ENCODE results near the gene NUDT8.

NUDT8 gene

GRCh38 chr11:67586568-67587250 lies 43.0 kb downstream of the NUDT8 start:
- DNase-seq = no peak

- DNase-seq = no peak
Measured at GRCh38 chr11:67585911-67586310, 43.8 kb downstream of the NUDT8 start.

- DNase-seq = no peak
Measured at GRCh38 chr11:67584881-67585873, 44.6 kb downstream of the NUDT8 start.

GRCh38 chr11:67584205-67584880 lies 45.4 kb downstream of the NUDT8 start:
- DNase-seq = peak; percentile 46

- peak; percentile 83 for DNase-seq
Measured at GRCh38 chr11:67583247-67584204, 46.2 kb downstream of the NUDT8 start, which contains the start of gene GSTP1. Gene GSTP1 (plus strand): TSS chr11:67583812. CDS start chr11:67583844, 32 bp downstream.

- peak; percentile 44 for DNase-seq
Measured at GRCh38 chr11:67582011-67582410, 47.7 kb downstream of the NUDT8 start.

GRCh38 chr11:67581469-67581868 lies 48.3 kb downstream of the NUDT8 start:
- DNase-seq = peak; percentile 61

- no peak for DNase-seq
Measured at GRCh38 chr11:67577951-67578350, 51.8 kb downstream of the NUDT8 start.

Measured in DMS79 treated with DMSO at 0.1 percent for 48 hours (cell line).